Endothelial cell (in vitro differentiated cells): ENCODE results near the gene KCNG2. TPM values are rescaled to one million over a fixed set of nuclear protein-coding genes. Genes with fewer than 3 reads are reported as not detected.

Experiments
- DNase-seq: peaks from one replicate; pipeline ENCODE4 v3.0.0; 2021; ENCODE audit warnings: low spot score
- H3K27ac Mint-ChIP-seq: one replicate; pipeline ENCODE4 v1.8.0; 2021; ENCODE audit warnings: mixed read lengths, inconsistent platforms; ENCODE audit not compliant: unreplicated experiment
- H3K27me3 Mint-ChIP-seq: one replicate; pipeline ENCODE4 v1.8.0; 2021; ENCODE audit warnings: mild to moderate bottlenecking, moderate library complexity, mixed read lengths, inconsistent platforms; ENCODE audit not compliant: unreplicated experiment
- H3K36me3 Mint-ChIP-seq: one replicate; pipeline ENCODE4 v1.8.0; 2021; ENCODE audit warnings: mild to moderate bottlenecking, low read depth, mixed read lengths, inconsistent platforms; ENCODE audit not compliant: unreplicated experiment
- H3K4me1 Mint-ChIP-seq: one replicate; pipeline ENCODE4 v1.8.0; 2021; ENCODE audit warnings: mild to moderate bottlenecking, mixed read lengths, inconsistent platforms; ENCODE audit not compliant: unreplicated experiment
- H3K4me3 Mint-ChIP-seq: one replicate; pipeline ENCODE4 v1.8.0; 2021; ENCODE audit warnings: mild to moderate bottlenecking, mixed read lengths, inconsistent platforms; ENCODE audit not compliant: unreplicated experiment
- H3K9me3 Mint-ChIP-seq: one replicate; pipeline ENCODE4 v1.8.0; 2021; ENCODE audit warnings: mixed read lengths, inconsistent platforms; ENCODE audit not compliant: unreplicated experiment
- CTCF ChIP-seq: fragments of 200-600 bp; sonication (generic); IDR thresholded peaks from one replicate; pipeline ENCODE4 v1.5.0; 2021; ENCODE audit warnings: antibody characterized with exemption; ENCODE audit not compliant: unreplicated experiment
- total RNA-seq: library from RNA; stranded (reverse); fragmentation: NEBNext Ultra II Directional; extraction: Animal tissue kit (Norgen Biotek cat#: 25700); gene quantifications from one replicate; pipeline ENCODE4 v1.2.1, GENCODE V29; 2021; ENCODE audit not compliant: unreplicated experiment

KCNG2 gene
- total RNA-seq, 1 donor from 2014 or later: 0.56 TPM

GRCh38 chr18:79769698-79770500 is 27.8 kb upstream of the KCNG2 start:
- H3K9me3 Mint-ChIP-seq: no peaks in the 10 kb centered on the region
- no peak for DNase-seq

GRCh38 chr18:79770501-79770815 is 27.3 kb upstream of the KCNG2 start:
- Mint-ChIP-seq H3K36me3 (no peaks in the 10 kb centered on the region), H3K27ac (no peak overlapping the region), H3K27me3 (peaks cover 12% of the 10 kb centered on the region), H3K4me3 (no peak overlapping the region), H3K4me1 (no peaks in the 10 kb centered on the region), H3K9me3 (no peaks in the 10 kb centered on the region)
- DNase-seq: no peak
- TF ChIP-seq CTCF: no peak

More at GRCh38 chr18:79769698-79770500, 27.8 kb upstream of the KCNG2 start:
- Mint-ChIP-seq H3K27me3 (peaks cover 12% of the 10 kb centered on the region), H3K4me1 (no peaks in the 10 kb centered on the region), H3K4me3 (no peak overlapping the region), H3K27ac (no peak overlapping the region), H3K36me3 (no peaks in the 10 kb centered on the region)
- TF ChIP-seq CTCF: no peak

DNA sequence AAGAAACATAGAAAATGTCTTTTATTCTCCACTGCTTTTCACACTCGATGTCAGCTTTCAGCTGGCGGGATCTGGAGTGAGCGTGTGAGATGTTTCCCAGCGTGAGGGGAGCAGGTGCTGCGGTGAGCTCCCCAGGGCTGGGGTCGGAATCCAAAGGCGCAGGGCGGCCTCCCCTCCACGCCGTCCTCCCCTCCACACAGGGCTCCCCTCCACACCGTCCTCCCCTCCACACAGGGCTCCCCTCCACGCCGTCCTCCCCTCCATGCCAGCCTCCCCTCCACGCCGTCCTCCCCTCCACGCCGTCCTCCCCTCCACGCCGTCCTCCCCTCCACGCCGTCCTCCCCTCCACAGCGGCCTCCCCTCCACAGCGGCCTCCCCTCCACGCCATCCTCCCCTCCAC is 26.9 kb upstream of the KCNG2 start:
- TF ChIP-seq CTCF: no peak
- H3K9me3 Mint-ChIP-seq: no peaks in the 10 kb centered on the region
- H3K36me3 Mint-ChIP-seq: no peaks in the 10 kb centered on the region
- H3K27me3 Mint-ChIP-seq: peaks cover 12% of the 10 kb centered on the region
- H3K4me3 Mint-ChIP-seq: no peak overlapping the region
- H3K27ac Mint-ChIP-seq: no peak overlapping the region
- DNase-seq: no peak
- no peaks in the 10 kb centered on the region for H3K4me1 Mint-ChIP-seq

DNA sequence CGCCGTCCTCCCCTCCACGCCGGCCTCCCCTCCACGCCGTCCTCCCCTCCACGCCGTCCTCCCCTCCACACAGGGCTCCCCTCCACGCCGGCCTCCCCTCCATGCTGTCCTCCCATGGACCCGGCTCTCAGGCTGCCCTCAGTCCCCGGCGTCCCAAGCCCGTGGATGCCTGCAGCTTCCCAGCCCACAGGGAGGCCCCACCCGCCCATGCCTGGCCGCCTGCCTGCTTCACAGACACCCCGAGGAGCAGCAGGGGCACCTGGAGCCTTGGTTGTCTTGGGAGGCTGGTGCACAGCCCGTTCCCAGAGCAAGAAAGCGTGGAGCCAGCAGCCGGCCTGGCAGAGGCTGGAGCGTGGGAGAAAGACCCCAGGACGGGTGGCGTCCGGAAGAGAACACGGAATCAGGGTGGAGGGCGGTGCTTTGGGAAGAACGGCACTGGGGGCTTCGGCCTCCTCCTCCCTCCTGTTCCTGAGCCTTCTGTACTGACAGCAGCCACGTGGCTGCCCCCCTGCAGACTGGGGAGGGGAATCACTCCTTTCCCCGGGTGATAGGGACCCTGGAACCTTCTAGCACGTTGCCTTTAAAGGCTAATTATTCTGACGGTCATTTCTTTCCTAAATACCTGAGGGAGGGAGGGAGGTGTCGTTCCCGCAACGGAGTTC is 26.2 kb upstream of the KCNG2 start:
- H3K36me3 Mint-ChIP-seq: no peaks in the 10 kb centered on the region
- DNase-seq: no peak
- H3K9me3 Mint-ChIP-seq: no peaks in the 10 kb centered on the region
- no peak overlapping the region for H3K4me3 Mint-ChIP-seq
- no peak for TF ChIP-seq CTCF
- peaks cover 16% of the 10 kb centered on the region for H3K27me3 Mint-ChIP-seq
- no peaks in the 10 kb centered on the region for H3K4me1 Mint-ChIP-seq
- no peak overlapping the region for H3K27ac Mint-ChIP-seq
